Stimulated activated naive B cell treated with anti-CD40 and anti-IgM and Interleukin-4, amounts not matched to agents 10 μg/mL and 1 μg/mL and 100 μg/mL, for 72 hours (primary cell): ENCODE measurements around the gene CCDC186.
"Not testable (repeated sequence)": the region's sequence is repeated elsewhere in the genome, so short reads cannot be mapped to it uniquely, and the experiment has no call there.

ENCODE experiments used
- ATAC-seq, 2 donors: fragments of 150-1000 bp; cut with Tn5 transposase; replicated peaks; 2 replicates each; pipeline ENCODE4 v1.10.0; 2021; ENCODE audit warnings: moderate library complexity in 1 of 2
- DNase-seq: peaks from one replicate; pipeline ENCODE4 v3.0.0; 2021
- H3K27ac Mint-ChIP-seq: one replicate; pipeline ENCODE4 v1.8.0; 2022; ENCODE audit warnings: mild to moderate bottlenecking, mixed read lengths
- H3K27me3 Mint-ChIP-seq, 2 donors: one replicate each; pipeline ENCODE4 v1.8.0; 2022; ENCODE audit warnings: mixed read lengths in 2 of 2
- H3K36me3 Mint-ChIP-seq, 2 donors: one replicate each; pipeline ENCODE4 v1.8.0; 2022; ENCODE audit warnings: mixed read lengths in 2 of 2, mild to moderate bottlenecking in 1 of 2
- H3K4me1 Mint-ChIP-seq, 2 donors: one replicate each; pipeline ENCODE4 v1.8.0; 2022; ENCODE audit warnings: mixed read lengths in 2 of 2, mild to moderate bottlenecking in 1 of 2
- H3K4me3 Mint-ChIP-seq, 2 donors: one replicate each; pipeline ENCODE4 v1.8.0; 2022; ENCODE audit warnings: mild to moderate bottlenecking in 2 of 2, mixed read lengths in 2 of 2, moderate library complexity in 1 of 2
- H3K9me3 Mint-ChIP-seq, 2 donors: one replicate each; pipeline ENCODE4 v1.8.0; 2022; ENCODE audit warnings: mixed read lengths in 2 of 2, mild to moderate bottlenecking in 1 of 2

The CCDC186 gene

DNA sequence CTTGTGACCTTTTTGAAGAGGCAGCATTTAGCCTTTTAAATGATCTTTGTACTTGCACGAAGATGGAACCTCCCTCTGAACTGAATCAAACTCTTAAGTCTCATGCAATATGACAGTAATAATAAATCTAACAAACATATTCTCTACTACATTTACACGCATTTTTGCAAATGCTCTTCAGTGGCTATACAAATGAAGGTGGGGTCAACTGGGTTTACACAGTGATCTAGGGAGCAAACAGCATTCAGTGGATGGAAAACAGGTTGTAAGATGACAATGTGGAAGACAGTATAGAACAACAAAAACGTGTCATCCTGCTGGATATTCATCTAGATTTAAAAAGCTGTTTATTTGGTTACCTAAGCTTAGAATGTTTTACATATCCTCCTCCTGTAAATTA is 7.5 kb downstream of the CCDC186 start:
- H3K27ac Mint-ChIP-seq, result no peak overlapping the region
- DNase-seq (no peak), ATAC-seq (no peak)
- peaks cover 24 to 28% of the 10 kb centered on the region in 2 donors for H3K4me1 Mint-ChIP-seq
- H3K27me3 Mint-ChIP-seq, result no peaks in the 10 kb centered on the region
- peaks cover 27 to 41% of the 10 kb centered on the region in 2 donors for H3K36me3 Mint-ChIP-seq
- H3K9me3 Mint-ChIP-seq, result peaks cover 4 to 5% of the 10 kb centered on the region in 2 donors
- no peak overlapping the region for H3K4me3 Mint-ChIP-seq

DNA sequence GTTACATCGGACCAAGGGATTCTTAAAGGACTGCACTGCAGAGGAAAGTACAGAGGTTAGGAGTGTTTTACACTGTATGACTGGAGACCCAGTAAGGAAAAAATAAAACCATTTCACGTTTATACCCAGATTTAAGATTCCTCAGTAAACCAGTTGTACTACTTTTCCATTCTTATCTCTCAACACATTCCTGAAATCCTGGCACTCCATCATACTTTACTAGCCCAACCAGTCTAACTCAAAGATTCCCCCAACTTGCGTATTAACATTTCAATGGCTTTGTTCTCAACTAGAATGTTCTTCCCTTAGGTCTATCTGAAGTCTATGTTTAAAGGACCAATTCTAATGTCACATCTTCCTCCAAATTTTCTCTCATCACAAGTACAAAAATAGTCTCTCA is 8.0 kb downstream of the CCDC186 start:
- ATAC-seq (no peak), DNase-seq (no peak)
- H3K4me1 Mint-ChIP-seq, result peaks cover 23 to 28% of the 10 kb centered on the region in 2 donors
- peaks cover 27 to 41% of the 10 kb centered on the region in 2 donors for H3K36me3 Mint-ChIP-seq
- no peak overlapping the region for H3K4me3 Mint-ChIP-seq
- peaks cover 4 to 5% of the 10 kb centered on the region in 2 donors for H3K9me3 Mint-ChIP-seq
- H3K27me3 Mint-ChIP-seq, result no peaks in the 10 kb centered on the region
- no peak overlapping the region for H3K27ac Mint-ChIP-seq

DNA sequence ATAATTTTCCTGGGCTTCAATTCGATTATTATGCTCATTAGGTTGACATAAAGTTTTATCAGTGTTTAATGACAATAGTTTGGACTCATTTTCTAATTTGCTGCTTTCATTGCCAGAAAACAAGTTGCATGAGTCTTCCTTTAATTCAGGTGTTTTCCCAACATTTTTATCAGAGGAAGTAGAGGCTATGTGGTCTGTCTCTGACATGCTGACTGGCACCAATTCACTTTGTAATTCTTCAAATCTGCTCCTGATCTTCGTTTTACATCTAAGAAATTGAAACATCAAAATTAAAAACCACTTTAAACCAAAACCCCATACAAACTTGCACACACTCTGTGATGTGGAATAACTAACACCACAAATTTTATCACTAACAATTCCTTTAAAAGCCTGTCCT is 10.9 kb downstream of the CCDC186 start:
- Mint-ChIP-seq H3K27me3 (no peaks in the 10 kb centered on the region), H3K4me1 (peaks cover 18 to 21% of the 10 kb centered on the region in 2 donors), H3K27ac (peak overlapping the region; percentile 32), H3K36me3 (peaks cover 15 to 37% of the 10 kb centered on the region in 2 donors), H3K9me3 (no peaks in the 10 kb centered on the region), H3K4me3 (no peak overlapping the region)
- ATAC-seq (no peak), DNase-seq (no peak)

DNA sequence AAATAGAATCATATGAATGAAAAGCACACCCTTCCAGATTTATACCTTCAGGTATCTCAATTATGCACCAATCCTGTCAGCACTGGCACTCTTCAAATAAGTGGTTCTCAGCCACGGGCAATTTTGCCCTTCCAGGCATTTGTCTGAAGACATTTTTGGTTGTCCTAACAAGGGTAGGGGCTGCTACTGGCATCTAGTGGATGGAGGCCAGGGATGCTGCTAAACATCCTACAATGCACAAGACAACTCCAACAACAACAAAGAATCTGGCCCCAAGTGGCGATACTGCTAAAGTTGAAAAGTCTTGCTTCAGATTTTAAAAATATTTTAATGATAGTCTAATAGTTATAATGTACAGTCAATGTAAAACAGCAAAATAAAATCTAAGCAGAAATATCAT is 16.1 kb downstream of the CCDC186 start:
- H3K4me3 Mint-ChIP-seq, result no peak overlapping the region
- no peak overlapping the region for H3K27ac Mint-ChIP-seq
- H3K4me1 Mint-ChIP-seq, result peaks cover 2 to 4% of the 10 kb centered on the region in 2 donors
- no peaks in the 10 kb centered on the region for H3K27me3 Mint-ChIP-seq
- peaks cover 23 to 37% of the 10 kb centered on the region in 2 donors for H3K36me3 Mint-ChIP-seq
- DNase-seq (no peak), ATAC-seq (no peak)
- peaks cover 0 to 2% of the 10 kb centered on the region in 2 donors for H3K9me3 Mint-ChIP-seq

DNA sequence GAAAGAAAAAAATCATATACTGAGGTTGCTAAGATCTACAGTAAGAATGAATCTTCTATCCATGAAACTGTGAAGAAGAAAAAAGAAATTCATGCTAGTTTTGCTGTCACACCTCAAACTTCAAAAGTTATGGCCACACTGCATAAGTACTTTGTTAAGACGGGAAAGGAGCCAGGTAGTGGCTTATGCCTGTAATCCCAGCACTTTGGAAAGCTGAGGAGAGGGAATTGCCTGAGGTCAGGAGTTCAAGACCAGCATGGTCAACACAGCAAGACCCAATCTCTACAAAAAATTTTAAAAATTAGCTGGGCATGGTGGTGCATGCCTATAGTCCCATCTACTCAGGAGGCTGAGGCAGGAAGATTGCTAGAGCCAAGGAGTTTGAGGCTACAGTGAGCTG is 22.1 kb downstream of the CCDC186 start:
- Mint-ChIP-seq H3K4me1 (no peaks in the 10 kb centered on the region), H3K27me3 (no peaks in the 10 kb centered on the region), H3K4me3 (no peak overlapping the region), H3K9me3 (peaks cover 0 to 2% of the 10 kb centered on the region in 2 donors), H3K27ac (no peak overlapping the region), H3K36me3 (peaks cover 52 to 59% of the 10 kb centered on the region in 2 donors)
- DNase-seq (no peak), ATAC-seq (no peak)

DNA sequence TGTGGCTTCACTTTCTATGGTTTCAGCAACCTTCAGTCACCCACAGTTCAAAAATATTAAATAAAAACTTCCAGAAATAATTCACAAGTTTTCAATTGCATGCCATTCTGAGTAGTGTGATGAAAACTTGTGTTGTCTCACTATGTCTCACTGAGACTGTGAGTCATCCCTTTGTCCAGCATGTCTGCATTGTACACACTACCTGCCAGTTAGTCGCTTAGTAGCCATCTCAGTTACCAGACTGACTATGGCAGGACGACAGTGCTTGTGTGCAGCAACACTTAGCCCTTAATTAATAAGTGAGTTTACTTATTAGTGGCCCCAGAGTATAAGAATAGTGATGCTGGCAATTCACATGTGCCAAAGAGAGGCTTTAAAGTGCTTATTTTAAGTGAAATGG is 22.5 kb downstream of the CCDC186 start:
- Mint-ChIP-seq H3K27me3 (no peaks in the 10 kb centered on the region), H3K4me1 (no peaks in the 10 kb centered on the region), H3K9me3 (peaks cover 0 to 2% of the 10 kb centered on the region in 2 donors), H3K4me3 (no peak overlapping the region), H3K36me3 (peaks cover 52 to 59% of the 10 kb centered on the region in 2 donors), H3K27ac (no peak overlapping the region)
- no peak for ATAC-seq
- DNase-seq, result no peak

DNA sequence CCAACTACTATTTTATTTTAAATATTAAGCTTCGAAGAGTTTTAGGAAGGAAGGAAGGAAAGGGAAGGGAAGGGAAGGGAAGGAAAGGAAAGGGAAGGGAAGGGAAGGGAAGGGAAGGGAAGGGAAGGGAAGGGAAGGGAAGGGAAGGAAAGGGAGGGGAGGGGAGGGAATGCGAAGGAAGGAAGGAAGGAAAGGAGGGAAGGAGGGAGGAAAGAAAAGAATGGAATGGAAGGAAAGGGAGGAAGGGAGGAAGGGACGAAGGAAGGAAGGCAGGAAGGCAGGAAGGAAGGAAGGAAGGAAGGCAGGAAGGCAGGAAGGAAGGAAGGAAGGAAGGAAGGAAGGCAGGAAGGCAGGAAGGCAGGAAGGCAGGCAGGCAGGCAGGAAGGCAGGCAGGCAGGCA is 24.5 kb downstream of the CCDC186 start:
- not testable (repeated sequence) for H3K9me3 Mint-ChIP-seq, ATAC-seq, H3K27ac Mint-ChIP-seq, H3K4me3 Mint-ChIP-seq, H3K4me1 Mint-ChIP-seq, DNase-seq, H3K27me3 Mint-ChIP-seq
- peaks cover 51 to 64% of the 10 kb centered on the region in 2 donors for H3K36me3 Mint-ChIP-seq

DNA sequence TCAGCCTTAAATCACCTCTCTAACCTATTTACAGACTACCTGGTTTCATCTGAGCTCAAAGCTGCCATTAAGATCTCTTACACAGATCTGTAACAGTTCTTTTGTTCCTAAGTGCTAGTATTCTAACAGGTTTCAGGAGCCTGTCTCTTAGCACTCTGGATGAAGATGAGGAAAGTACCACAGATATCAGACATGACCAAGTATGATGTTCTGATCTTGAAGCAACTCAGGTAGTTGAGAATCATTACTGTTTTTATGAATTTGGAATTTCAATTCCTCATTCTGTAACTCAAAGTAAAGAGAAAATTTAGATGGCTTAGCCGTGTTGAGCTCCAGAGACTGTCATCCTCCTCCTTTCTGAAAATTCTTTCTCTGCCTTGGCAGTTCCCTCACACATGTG is 30.8 kb downstream of the CCDC186 start:
- Mint-ChIP-seq H3K4me1 (peaks cover 0 to 2% of the 10 kb centered on the region in 2 donors), H3K9me3 (no peaks in the 10 kb centered on the region), H3K4me3 (no peak overlapping the region), H3K27me3 (no peaks in the 10 kb centered on the region), H3K27ac (no peak overlapping the region), H3K36me3 (peaks cover 39 to 53% of the 10 kb centered on the region in 2 donors)
- no peak for DNase-seq
- no peak for ATAC-seq

DNA sequence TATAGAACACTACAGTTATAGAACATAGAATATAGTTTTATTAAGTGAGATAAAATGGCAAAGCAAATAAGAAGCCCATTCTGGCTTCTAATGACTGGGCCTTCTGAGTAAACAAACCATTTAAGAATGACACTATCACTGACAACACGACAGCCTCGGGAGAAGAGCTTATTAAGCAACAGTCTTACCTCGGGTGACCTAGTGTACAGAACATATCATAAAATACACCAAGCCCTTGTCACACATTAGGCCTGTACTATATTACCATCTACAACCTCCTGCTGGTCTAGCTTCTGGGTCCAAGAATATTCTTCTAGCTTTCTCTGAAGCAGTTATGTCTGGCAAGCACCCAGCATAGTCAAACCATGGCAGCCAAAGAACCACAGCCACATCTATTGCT is 32.0 kb downstream of the CCDC186 start:
- peaks cover 30 to 44% of the 10 kb centered on the region in 2 donors for H3K36me3 Mint-ChIP-seq
- no peak overlapping the region for H3K4me3 Mint-ChIP-seq
- no peaks in the 10 kb centered on the region for H3K27me3 Mint-ChIP-seq
- H3K4me1 Mint-ChIP-seq, result peaks cover 0 to 2% of the 10 kb centered on the region in 2 donors
- no peaks in the 10 kb centered on the region for H3K9me3 Mint-ChIP-seq
- ATAC-seq (no peak), DNase-seq (no peak)
- no peak overlapping the region for H3K27ac Mint-ChIP-seq

DNA sequence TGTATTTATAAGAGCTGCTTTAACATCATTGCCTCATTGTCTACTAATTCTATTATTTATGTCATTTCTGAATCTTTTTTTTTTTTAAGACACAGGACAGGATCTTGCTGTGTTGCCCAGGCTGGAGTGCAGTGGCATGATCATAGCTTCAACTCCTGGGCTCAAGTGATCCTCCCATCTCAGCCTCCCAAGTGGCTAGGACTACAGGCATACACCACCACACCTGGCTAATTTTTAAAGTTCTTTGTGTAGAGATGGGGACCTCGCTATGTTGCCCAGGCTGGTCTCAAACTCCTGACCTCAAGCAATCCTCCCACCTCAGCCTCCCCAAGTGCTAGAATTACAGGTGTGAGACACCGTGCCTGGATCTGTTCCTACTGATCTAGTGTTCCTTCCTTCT is 33.2 kb downstream of the CCDC186 start:
- not testable (repeated sequence) for H3K27me3 Mint-ChIP-seq, H3K27ac Mint-ChIP-seq, ATAC-seq, H3K4me1 Mint-ChIP-seq, H3K9me3 Mint-ChIP-seq, H3K4me3 Mint-ChIP-seq, DNase-seq
- peaks cover 33 to 45% of the 10 kb centered on the region in 2 donors for H3K36me3 Mint-ChIP-seq

DNA sequence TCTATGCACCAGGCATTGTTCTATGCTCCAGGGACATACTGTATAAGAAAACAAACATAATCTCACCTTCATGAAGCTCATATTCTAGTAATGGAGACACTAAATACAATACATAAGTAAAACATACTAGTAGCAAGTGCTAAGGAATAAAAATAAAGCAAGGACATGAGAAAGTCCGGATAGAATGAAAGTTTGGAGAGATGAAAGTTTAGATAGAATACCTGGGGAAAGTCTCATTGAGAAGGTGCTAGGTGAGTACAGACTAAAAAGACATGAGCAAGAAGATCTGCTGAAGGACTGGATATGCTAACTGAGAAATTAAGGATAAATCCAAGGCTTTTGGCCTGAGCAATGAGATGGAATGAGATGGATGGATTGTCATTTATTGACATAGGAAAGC is 34.0 kb downstream of the CCDC186 start:
- Mint-ChIP-seq H3K36me3 (peaks cover 34 to 42% of the 10 kb centered on the region in 2 donors), H3K9me3 (no peaks in the 10 kb centered on the region), H3K4me1 (peaks cover 0 to 2% of the 10 kb centered on the region in 2 donors), H3K4me3 (no peak overlapping the region), H3K27me3 (no peaks in the 10 kb centered on the region), H3K27ac (no peak overlapping the region)
- ATAC-seq (no peak), DNase-seq (no peak)

DNA sequence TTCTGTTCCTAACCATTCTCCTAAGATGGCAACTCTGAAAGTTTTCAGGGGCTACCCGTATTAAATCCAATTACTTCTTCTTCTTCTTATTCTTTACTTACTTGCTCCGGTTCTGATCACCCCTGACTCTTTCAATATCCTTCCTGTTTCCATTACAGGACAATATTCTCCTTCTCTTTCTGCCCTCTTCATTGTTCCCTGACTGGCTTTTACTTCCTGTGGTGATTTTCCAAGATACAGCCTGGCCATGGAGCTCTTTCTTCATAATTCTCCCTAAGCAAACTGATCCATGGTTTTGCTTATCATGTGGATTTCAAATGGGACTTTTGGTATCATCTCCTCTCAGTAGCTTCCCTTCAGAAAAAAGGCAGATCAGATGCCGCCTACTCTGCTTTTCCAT is 35.4 kb downstream of the CCDC186 start:
- Mint-ChIP-seq H3K4me3 (no peak overlapping the region), H3K27ac (no peak overlapping the region), H3K36me3 (peaks cover 42% of the 10 kb centered on the region in 2 donors)

DNA sequence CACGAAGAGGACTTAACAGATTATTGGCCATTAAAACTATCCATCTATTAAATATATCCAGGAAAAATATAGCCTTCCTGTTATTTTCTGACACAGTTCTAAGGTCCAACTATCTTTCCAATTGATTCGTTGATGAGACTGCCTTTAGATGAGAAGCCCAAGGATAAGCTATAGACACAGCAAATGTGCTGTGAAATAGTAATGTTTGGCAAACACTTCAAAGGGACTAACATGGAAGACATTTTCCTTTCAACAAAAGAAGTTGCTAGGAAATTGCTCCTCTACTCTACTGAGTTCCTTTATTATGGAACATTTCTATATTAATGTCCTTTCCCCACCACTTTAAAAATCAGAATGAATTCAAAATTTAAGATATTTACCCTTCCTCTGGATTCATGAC is 38.5 kb downstream of the CCDC186 start:
- H3K9me3 Mint-ChIP-seq, result no peaks in the 10 kb centered on the region
- H3K4me3 Mint-ChIP-seq, result no peak overlapping the region
- no peaks in the 10 kb centered on the region for H3K27me3 Mint-ChIP-seq
- peaks cover 10 to 15% of the 10 kb centered on the region in 2 donors for H3K4me1 Mint-ChIP-seq
- DNase-seq, result no peak
- no peak for ATAC-seq
- no peak overlapping the region for H3K27ac Mint-ChIP-seq
- peaks cover 37 to 39% of the 10 kb centered on the region in 2 donors for H3K36me3 Mint-ChIP-seq

More for the DNA sequence above, 35.4 kb downstream of the CCDC186 start:
- Mint-ChIP-seq H3K9me3 (no peaks in the 10 kb centered on the region), H3K4me1 (peaks cover 0 to 2% of the 10 kb centered on the region in 2 donors), H3K27me3 (no peaks in the 10 kb centered on the region)
- no peak for DNase-seq
- no peak for ATAC-seq

DNA sequence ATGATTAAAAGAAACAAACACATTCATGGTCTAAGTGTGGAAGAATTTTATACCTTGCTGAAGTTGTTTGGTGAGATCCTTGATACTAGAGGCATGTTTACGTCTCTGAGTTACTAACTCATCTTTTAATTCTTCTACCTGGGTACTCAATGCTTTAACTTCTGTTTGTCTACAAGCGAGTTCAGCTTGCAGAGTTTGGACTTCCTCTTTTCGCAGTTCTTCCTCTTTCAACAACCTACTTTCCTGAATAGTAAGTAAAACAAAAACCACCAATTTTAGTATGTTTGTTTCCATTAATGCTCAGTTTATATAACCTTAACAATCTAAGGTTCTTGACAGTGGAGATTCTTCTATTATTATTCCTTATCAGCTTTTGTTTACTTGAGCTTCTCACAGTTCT is 42.9 kb downstream of the CCDC186 start:
- Mint-ChIP-seq H3K36me3 (peaks cover 41 to 46% of the 10 kb centered on the region in 2 donors), H3K4me1 (peaks cover 8 to 15% of the 10 kb centered on the region in 2 donors), H3K9me3 (no peaks in the 10 kb centered on the region), H3K27ac (no peak overlapping the region), H3K4me3 (no peak overlapping the region), H3K27me3 (no peaks in the 10 kb centered on the region)
- ATAC-seq (peak; percentile 79 to 83), DNase-seq (no peak)

DNA sequence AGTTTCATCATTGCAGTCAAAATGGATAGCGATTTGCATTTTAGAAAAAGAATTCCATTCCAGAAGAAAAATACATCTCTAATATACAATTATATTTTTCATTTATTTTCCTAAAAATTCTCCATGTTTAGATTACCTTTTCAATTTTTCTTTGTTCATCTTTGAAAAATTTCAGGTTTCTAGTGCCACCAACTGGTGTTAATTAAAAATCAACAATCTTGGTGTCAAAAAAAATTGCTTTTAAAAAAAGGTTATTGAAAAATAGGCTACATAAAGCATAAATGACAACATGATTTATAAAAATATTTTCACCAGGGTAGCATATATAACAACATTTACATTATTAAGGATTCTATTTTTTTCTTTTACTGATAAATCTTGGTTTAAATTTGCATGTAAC is 53.0 kb downstream of the CCDC186 start:
- H3K4me3 Mint-ChIP-seq, result no peak overlapping the region
- ATAC-seq (no peak), DNase-seq (no peak)
- H3K36me3 Mint-ChIP-seq, result peaks cover 19 to 27% of the 10 kb centered on the region in 2 donors
- no peaks in the 10 kb centered on the region for H3K9me3 Mint-ChIP-seq
- H3K27me3 Mint-ChIP-seq, result no peaks in the 10 kb centered on the region
- H3K4me1 Mint-ChIP-seq, result no peaks in the 10 kb centered on the region
- no peak overlapping the region for H3K27ac Mint-ChIP-seq

DNA sequence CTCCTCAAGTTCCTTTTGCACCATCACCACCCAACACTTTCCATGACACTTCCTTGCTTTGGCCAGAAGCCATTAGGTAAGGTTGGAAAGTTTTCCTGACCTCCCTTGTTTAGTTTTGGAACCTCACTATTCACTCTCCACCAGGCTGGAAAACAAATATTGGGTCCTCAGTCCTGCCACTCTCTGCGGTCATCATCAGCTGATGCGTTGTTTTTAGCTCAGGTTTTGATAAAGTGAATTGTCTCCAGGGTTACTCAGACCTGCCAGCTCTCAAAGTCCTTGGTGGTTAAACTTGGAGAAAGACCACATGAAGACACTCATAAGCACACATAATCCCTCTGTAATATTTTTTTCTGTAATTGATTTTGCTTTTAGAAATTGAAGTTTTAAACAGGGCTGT is 55.5 kb downstream of the CCDC186 start:
- H3K36me3 Mint-ChIP-seq, result peaks cover 12 to 13% of the 10 kb centered on the region in 2 donors
- no peak overlapping the region for H3K4me3 Mint-ChIP-seq
- no peaks in the 10 kb centered on the region for H3K27me3 Mint-ChIP-seq
- H3K27ac Mint-ChIP-seq, result no peak overlapping the region
- no peaks in the 10 kb centered on the region for H3K4me1 Mint-ChIP-seq
- no peaks in the 10 kb centered on the region for H3K9me3 Mint-ChIP-seq
- ATAC-seq, result no peak
- DNase-seq, result no peak
